Ovary (tissue), 9 donors: ENCODE data around the gene DAAM1. TPM values are rescaled to one million over a fixed set of nuclear protein-coding genes. Genes with fewer than 3 reads are reported as not detected.

Experiments
- DNase-seq, 5 donors: peaks; one replicate each; pipeline ENCODE4 v3.0.0-alpha.2; 2019 to 2020
- H3K27ac ChIP-seq, 2 donors: fragments of 200-600 bp; one replicate each; pipeline versions ENCODE4 v1.5.1 to v1.8.0; 2019 to 2022
- H3K27me3 ChIP-seq: fragments of 200-600 bp; one replicate; pipeline ENCODE4 v1.8.0; 2022
- H3K36me3 ChIP-seq: fragments of 200-600 bp; sonication (generic); one replicate; pipeline ENCODE4 v1.5.1; 2019
- H3K4me1 ChIP-seq: one replicate; pipeline ENCODE4 v1.8.1; 2013; ENCODE audit warnings: mild to moderate bottlenecking, moderate library complexity; ENCODE audit not compliant: insufficient read depth
- H3K4me3 ChIP-seq: fragments of 200-600 bp; sonication (generic); one replicate; pipeline ENCODE4 v1.5.1; 2017
- H3K9me3 ChIP-seq, 2 donors: fragments of 200-600 bp in 1 of 2; sonication (generic) in 1 of 2; one replicate each; pipeline versions ENCODE4 v1.5.1 to v1.8.1; 2013 to 2019; ENCODE audit warnings: mild to moderate bottlenecking in 1 of 2, moderate library complexity in 1 of 2
- EP300 ChIP-seq: sonication (generic); formaldehyde crosslinking; IDR thresholded peaks from one replicate; pipeline ENCODE4 v1.6.1; 2017; ENCODE audit warnings: antibody characterized with exemption
- POLR2A ChIP-seq: fragments of 450-650 bp; IDR thresholded peaks from one replicate; pipeline ENCODE4 v1.6.1; 2017; ENCODE audit warnings: antibody characterized with exemption, mild to moderate bottlenecking, moderate library complexity
- WGBS, 3 donors: extraction: QIAGEN DNeasy Blood & Tissue Kit in 1 of 3; methylation state at CpG; one replicate each; pipeline versions ENCODE4 v1.1.5 to v1.1.7; 2013 to 2017; 5-methylcytosine and 5-hydroxymethylcytosine counted together
- intact Hi-C, 4 donors: fragments of 100-400 bp; cut with DNase I; formaldehyde crosslinking; loops; one replicate each; pipeline versions ENCODE4 v1.11.0 to v1.15.1; 2022 to 2023
- polyA plus RNA-seq, 2 donors: library from polyadenylated mRNA; stranded (reverse); fragments of 200-250 nt in 1 of 2; fragments of 350-450 nt in 1 of 2; fragmentation: Illumina TruSeq in 1 of 2; extraction: RNeasy Lipid Tissue Mini Kit (QIAGEN cat#74804) in 1 of 2; gene quantifications; one replicate each; pipeline ENCODE4 v1.2.3, GENCODE V29; 2013 to 2014
- total RNA-seq, 7 donors: library from RNA; depleted of rRNA in 2 of 7; stranded (reverse); fragments of >200 nt in 2 of 7; fragmentation: NEBNext Ultra II Directional in 3 of 7; extraction: Animal tissue kit (Norgen Biotek cat#: 25700) in 3 of 7; gene quantifications; one replicate each; pipeline versions ENCODE4 v1.1.0 to v1.2.4, GENCODE V29; 2016 to 2023
- TF ChIP-seq, protein P1 (sequence below), 3 donors: fragments of 450-650 bp in 2 of 3; fragments of 200-600 bp in 1 of 3; IDR thresholded peaks; one replicate each; pipeline versions ENCODE4 v1.5.1 to v1.8.0; 2016 to 2022; ENCODE audit warnings: antibody characterized with exemption in 3 of 3, mild to moderate bottlenecking in 1 of 3
- donor health status: DM: no; HTN: no; CAD: no; lungs with moderate emphysema.
- donor health status: DM: no; HTN: no; CAD: no.
- donor health status: Bipolar disorder and iron deficiency.
- donor health status: DM: yes; HTN: yes; CAD: no.
- donor health status: DM: no; HTN: no; CAD: no.
- donor health status: DM: yes; HTN: yes; CAD: no.

Gene DAAM1
- total and polyA plus RNA-seq, 9 donors: 19.0 to 83.3 (median 35.3) TPM

DNA sequence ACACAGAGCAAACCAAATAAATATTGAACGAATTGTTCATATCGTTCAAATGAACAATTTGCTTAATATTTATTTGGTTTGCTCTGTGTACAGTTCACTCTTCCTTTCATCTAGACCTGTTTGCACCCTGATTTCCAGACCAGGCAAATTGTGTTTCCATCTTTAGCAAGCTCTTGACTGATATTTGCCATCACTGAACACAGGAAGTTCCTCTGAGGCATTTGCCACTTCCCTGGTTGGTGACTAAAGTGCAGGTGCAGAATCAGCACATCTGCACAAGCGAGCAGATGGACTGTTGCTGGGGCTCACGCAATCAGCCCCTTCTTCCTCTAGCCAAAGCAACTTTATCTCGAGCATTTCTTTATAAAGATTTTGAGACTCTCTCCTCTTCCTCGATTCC is 112.9 kb downstream of the DAAM1 start:
- TF ChIP-seq, protein P1, sequence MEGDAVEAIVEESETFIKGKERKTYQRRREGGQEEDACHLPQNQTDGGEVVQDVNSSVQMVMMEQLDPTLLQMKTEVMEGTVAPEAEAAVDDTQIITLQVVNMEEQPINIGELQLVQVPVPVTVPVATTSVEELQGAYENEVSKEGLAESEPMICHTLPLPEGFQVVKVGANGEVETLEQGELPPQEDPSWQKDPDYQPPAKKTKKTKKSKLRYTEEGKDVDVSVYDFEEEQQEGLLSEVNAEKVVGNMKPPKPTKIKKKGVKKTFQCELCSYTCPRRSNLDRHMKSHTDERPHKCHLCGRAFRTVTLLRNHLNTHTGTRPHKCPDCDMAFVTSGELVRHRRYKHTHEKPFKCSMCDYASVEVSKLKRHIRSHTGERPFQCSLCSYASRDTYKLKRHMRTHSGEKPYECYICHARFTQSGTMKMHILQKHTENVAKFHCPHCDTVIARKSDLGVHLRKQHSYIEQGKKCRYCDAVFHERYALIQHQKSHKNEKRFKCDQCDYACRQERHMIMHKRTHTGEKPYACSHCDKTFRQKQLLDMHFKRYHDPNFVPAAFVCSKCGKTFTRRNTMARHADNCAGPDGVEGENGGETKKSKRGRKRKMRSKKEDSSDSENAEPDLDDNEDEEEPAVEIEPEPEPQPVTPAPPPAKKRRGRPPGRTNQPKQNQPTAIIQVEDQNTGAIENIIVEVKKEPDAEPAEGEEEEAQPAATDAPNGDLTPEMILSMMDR (IDR thresholded peaks at IDR 0.05): no peak
- no peak for TF ChIP-seq POLR2A
- no peak for TF ChIP-seq EP300
- Histone ChIP-seq H3K27ac (no peak overlapping the region), H3K9me3 (no peaks in the 10 kb centered on the region), H3K4me1 (peaks cover 4% of the 10 kb centered on the region), H3K36me3 (no peaks in the 10 kb centered on the region), H3K27me3 (no peaks in the 10 kb centered on the region), H3K4me3 (no peak overlapping the region)
- DNase-seq: no peak
- 72 to 90% (median 89%) methylated on average over 6 of the region's 6 CpGs for WGBS, 3 donors
- intact Hi-C loops: no loop called here

- DNase-seq: no peak
- intact Hi-C loops: no loop called here
- Histone ChIP-seq H3K4me3 (no peak overlapping the region), H3K27ac (no peak overlapping the region), H3K9me3 (no peaks in the 10 kb centered on the region), H3K27me3 (no peaks in the 10 kb centered on the region), H3K4me1 (no peaks in the 10 kb centered on the region), H3K36me3 (no peaks in the 10 kb centered on the region)
- TF ChIP-seq, protein P1 (IDR thresholded peaks at IDR 0.05): no peak
- no peak for TF ChIP-seq EP300
- no peak for TF ChIP-seq POLR2A
- 92 to 96% (median 96%) methylated on average over 2 of the region's 2 CpGs for WGBS, 3 donors
Observed at GRCh38 chr14:59302313-59302712, 113.8 kb downstream of the DAAM1 start.

DNA sequence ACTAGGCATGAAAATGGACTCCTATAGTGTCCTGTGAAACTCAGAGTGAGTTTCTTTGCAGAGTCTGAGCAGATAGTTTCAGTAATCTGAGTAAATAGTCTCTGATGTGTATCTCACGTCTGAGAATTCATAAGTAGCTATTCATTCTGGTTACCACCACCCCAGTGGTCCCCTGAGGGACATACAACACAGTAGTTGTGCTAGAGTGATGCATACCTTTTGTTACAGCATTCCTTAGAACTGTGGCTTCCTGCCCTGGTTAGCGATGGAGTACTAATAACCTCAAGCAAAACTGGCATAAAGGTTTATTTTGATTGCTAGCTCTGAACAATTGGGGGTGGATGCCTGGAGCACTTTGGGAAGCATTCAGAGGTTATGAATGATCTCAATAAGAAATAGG is 114.7 kb downstream of the DAAM1 start:
- H3K36me3 ChIP-seq: no peaks in the 10 kb centered on the region
- no peaks in the 10 kb centered on the region for H3K4me1 ChIP-seq
- H3K9me3 ChIP-seq: no peaks in the 10 kb centered on the region
- H3K4me3 ChIP-seq: no peak overlapping the region
- TF ChIP-seq, protein P1 (IDR thresholded peaks at IDR 0.05): no peak
- TF ChIP-seq EP300: no peak
- no peak for TF ChIP-seq POLR2A
- intact Hi-C loops: no loop called here
- no peak overlapping the region for H3K27ac ChIP-seq
- WGBS, 3 donors: 69 to 88% (median 86%) methylated on average over 2 of the region's 2 CpGs
- no peaks in the 10 kb centered on the region for H3K27me3 ChIP-seq
- DNase-seq: no peak

DNA sequence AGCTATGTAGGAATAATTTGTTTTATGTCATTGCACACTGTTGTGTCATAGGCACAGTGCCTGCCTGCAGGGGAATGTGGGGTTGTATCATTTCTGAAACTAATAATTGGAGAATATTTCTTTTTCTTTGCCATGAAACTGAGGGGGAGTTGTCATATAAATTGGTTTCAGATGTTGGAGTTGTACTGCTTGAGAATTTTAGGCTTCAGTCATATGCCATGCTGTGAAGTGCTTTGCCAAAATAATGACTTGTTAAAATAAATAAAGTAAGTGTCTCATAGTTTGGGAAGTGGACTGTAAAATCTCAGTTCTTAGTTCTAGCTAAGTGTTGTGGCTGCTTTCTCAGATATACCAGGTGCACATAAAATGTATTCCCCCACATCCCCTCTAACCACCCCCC is 116.8 kb downstream of the DAAM1 start:
- DNase-seq: no peak
- Histone ChIP-seq H3K36me3 (no peaks in the 10 kb centered on the region), H3K4me1 (peaks cover 3% of the 10 kb centered on the region), H3K4me3 (no peak overlapping the region), H3K27me3 (no peaks in the 10 kb centered on the region), H3K9me3 (no peaks in the 10 kb centered on the region), H3K27ac (no peak overlapping the region)
- intact Hi-C loops: no loop called here
- TF ChIP-seq EP300 (no peak), POLR2A (no peak)
- TF ChIP-seq, protein P1 (IDR thresholded peaks at IDR 0.05): no peak
